Neural crest cell (in vitro differentiated cells): ENCODE measurements around the gene PRPF40B. TPM values are rescaled to one million over a fixed set of nuclear protein-coding genes. Genes with fewer than 3 reads are reported as not detected.
A peak's percentile ranks its signal among the peaks of the same experiment; 100 is the strongest.

Source experiments
- DNase-seq: peaks from one replicate; pipeline ENCODE4 v3.0.0; 2021; ENCODE audit warnings: low read depth, mixed read lengths, low spot score
- H3K27ac Mint-ChIP-seq: one replicate; pipeline ENCODE4 v1.8.0; 2021; ENCODE audit warnings: mild to moderate bottlenecking, mixed read lengths; ENCODE audit not compliant: unreplicated experiment
- H3K27me3 Mint-ChIP-seq: 2 replicates; pipeline ENCODE4 v1.8.0; 2021; ENCODE audit warnings: low read depth, mild to moderate bottlenecking, mixed read lengths
- H3K36me3 Mint-ChIP-seq: 2 replicates; pipeline ENCODE4 v1.8.0; 2021; ENCODE audit warnings: low read depth, mild to moderate bottlenecking, mixed read lengths
- H3K4me1 Mint-ChIP-seq: 2 replicates; pipeline ENCODE4 v1.8.0; 2021; ENCODE audit warnings: mixed read lengths
- H3K4me3 Mint-ChIP-seq: one replicate; pipeline ENCODE4 v1.8.0; 2021; ENCODE audit warnings: mild to moderate bottlenecking, mixed read lengths
- H3K9me3 Mint-ChIP-seq: 2 replicates; pipeline ENCODE4 v1.8.0; 2021; ENCODE audit warnings: mixed read lengths
- long read RNA-seq: library from polyadenylated mRNA; unstranded; transcript quantifications from one replicate; pipeline ENCODE4 v2.0.0, GENCODE V29; 2020
- total RNA-seq: library from RNA; stranded (reverse); gene quantifications from 2 replicates; pipeline ENCODE4 v1.2.1, GENCODE V29; 2021
- TF ChIP-seq, protein P1 (sequence below): fragments of 200-600 bp; sonication (generic); conservative IDR thresholded peaks from 2 replicates; pipeline ENCODE4 v1.5.0; 2021; ENCODE audit warnings: antibody characterized with exemption, mild to moderate bottlenecking

PRPF40B gene
- total RNA-seq, result 24.4 and 27.0 TPM in 2 replicates
- long read RNA-seq, partial matches to known transcripts, result 1 of 126 reads
- long read RNA-seq, other reads (novel, unspliced or antisense), result 125 of 126 reads

DNA sequence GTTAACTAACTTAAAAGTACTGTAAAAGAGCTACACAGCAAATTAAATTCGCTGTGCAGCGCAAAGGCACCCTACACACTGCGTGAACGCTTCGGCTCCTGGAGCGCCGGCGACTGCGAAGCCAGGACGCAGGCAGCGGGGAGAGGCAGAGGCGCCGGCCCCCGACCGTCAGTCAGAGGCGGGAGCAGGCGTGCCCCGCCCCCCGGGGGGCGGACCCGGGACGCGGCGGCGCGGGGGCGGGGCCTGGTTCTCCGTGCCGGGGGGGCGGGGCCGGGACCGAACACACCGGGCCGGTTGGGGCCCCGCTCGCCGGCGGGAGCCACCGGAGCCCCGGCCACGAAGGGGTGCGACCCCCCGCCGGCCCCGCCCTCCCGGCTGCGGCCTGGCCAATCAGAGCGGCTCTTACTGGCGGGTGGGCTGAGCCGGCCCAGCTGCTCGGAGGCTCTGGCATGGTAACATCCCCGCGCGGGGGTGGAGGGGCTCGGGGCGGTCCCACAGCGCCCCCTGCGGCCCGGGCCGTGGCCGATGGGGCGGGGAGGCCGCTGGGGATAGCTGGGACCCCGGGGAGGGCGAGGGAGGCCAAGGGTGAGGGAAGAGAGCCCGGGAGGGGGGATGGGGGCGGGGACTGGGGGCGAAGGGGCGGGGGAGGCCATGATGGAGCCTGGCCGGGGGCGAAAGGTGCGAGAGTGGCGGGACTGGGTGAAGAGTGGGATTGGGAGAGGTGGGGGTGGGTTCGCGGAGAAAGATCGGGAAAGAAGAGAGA lies at the start of gene PRPF40B:
TSS of gene PRPF40B (plus strand) at position 420 of the 763 bp plus-strand sequence. CDS start at position 450, 30 bp downstream.
- DNase-seq, result peak; percentile 82
- peak within 1 kb of the TSS; percentile 91 for H3K4me3 Mint-ChIP-seq
- H3K4me1 Mint-ChIP-seq, result peaks cover 20% of the 10 kb centered on the region
- H3K27ac Mint-ChIP-seq, result peak within 1 kb of the TSS; percentile 21
- H3K27me3 Mint-ChIP-seq, result peaks cover 11% of the 10 kb centered on the region
- H3K36me3 Mint-ChIP-seq, result no peaks in the 10 kb centered on the region
- no peaks in the 10 kb centered on the region for H3K9me3 Mint-ChIP-seq
- TF ChIP-seq, protein P1, sequence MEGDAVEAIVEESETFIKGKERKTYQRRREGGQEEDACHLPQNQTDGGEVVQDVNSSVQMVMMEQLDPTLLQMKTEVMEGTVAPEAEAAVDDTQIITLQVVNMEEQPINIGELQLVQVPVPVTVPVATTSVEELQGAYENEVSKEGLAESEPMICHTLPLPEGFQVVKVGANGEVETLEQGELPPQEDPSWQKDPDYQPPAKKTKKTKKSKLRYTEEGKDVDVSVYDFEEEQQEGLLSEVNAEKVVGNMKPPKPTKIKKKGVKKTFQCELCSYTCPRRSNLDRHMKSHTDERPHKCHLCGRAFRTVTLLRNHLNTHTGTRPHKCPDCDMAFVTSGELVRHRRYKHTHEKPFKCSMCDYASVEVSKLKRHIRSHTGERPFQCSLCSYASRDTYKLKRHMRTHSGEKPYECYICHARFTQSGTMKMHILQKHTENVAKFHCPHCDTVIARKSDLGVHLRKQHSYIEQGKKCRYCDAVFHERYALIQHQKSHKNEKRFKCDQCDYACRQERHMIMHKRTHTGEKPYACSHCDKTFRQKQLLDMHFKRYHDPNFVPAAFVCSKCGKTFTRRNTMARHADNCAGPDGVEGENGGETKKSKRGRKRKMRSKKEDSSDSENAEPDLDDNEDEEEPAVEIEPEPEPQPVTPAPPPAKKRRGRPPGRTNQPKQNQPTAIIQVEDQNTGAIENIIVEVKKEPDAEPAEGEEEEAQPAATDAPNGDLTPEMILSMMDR, result peak; percentile 67

DNA sequence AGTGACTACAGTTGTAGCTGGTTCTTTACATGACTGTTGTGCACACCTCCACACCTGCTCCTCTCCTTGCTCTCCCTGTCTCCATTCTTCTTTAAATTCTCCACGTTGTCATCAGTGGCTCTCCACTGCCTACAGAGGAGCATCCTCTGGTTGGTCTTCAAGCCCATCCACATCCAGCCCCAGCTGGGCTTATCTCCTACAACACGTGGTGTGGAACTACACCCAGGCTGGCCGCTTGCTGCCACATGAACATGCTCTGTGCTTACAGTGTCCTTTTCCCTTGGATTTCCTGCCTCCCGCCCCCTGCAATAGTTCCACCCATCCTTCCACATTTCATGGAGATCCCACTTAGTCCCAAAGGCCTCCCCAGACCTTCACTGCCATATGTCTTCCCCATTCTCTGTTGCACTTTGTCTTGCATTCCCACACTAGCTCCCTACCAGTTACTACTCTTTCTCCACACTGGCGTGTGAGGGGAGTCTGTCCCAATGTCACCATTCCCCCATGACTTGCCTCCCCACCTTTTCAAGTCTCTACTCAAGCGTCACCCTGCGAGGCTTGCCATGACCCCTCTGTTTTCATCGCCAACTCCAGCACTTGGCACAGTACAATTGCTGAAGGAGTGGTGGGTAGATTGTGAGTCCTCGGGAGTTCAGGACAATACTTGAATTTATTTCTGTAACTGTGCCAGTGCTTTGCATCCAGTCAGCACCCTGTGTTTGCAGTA lies 45.6 kb upstream of the PRPF40B start:
- Mint-ChIP-seq H3K27me3 (no peaks in the 10 kb centered on the region), H3K4me3 (no peak overlapping the region)
- TF ChIP-seq, protein P1, result no peak

DNA sequence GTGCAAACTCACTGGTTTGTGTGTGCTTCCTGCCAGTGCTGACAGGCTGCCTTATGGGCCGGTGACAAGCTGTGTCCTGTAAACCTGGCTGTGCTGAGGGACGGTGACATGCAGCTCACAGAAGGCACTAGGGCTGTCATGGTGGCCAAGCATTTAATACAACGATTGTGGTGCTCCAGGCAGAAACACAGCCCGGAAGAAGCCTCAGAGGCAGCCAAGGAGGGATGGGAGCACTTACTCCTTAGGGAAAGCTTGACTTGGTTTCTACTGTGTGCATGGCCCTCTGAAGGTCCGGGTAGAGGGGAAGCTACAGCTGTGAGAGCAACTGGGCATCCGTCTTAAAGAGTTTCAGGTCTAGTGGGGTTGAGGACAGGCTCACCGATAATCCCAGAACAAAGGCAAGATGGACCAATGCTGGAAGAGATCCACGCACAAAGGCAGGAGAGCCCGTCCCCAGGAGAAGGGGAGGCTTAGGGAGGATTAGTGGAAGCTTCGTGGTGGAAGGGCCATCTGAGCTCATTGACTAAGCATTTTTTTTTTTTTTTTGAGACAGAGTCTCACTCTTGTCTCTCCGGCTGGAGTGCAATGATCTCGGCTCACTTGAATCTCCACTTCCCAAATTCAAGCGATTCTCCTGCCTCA lies 44.8 kb upstream of the PRPF40B start:
- no peak for DNase-seq
- Mint-ChIP-seq H3K4me3 (no peak overlapping the region), H3K4me1 (peaks cover 22% of the 10 kb centered on the region), H3K36me3 (no peaks in the 10 kb centered on the region), H3K27me3 (no peaks in the 10 kb centered on the region), H3K27ac (no peak overlapping the region), H3K9me3 (no peaks in the 10 kb centered on the region)
- TF ChIP-seq, protein P1, result no peak

More for the DNA sequence above, 45.6 kb upstream of the PRPF40B start:
- no peak for DNase-seq
- H3K4me1 Mint-ChIP-seq, result peaks cover 22% of the 10 kb centered on the region
- no peaks in the 10 kb centered on the region for H3K36me3 Mint-ChIP-seq
- no peaks in the 10 kb centered on the region for H3K9me3 Mint-ChIP-seq
- no peak overlapping the region for H3K27ac Mint-ChIP-seq

DNA sequence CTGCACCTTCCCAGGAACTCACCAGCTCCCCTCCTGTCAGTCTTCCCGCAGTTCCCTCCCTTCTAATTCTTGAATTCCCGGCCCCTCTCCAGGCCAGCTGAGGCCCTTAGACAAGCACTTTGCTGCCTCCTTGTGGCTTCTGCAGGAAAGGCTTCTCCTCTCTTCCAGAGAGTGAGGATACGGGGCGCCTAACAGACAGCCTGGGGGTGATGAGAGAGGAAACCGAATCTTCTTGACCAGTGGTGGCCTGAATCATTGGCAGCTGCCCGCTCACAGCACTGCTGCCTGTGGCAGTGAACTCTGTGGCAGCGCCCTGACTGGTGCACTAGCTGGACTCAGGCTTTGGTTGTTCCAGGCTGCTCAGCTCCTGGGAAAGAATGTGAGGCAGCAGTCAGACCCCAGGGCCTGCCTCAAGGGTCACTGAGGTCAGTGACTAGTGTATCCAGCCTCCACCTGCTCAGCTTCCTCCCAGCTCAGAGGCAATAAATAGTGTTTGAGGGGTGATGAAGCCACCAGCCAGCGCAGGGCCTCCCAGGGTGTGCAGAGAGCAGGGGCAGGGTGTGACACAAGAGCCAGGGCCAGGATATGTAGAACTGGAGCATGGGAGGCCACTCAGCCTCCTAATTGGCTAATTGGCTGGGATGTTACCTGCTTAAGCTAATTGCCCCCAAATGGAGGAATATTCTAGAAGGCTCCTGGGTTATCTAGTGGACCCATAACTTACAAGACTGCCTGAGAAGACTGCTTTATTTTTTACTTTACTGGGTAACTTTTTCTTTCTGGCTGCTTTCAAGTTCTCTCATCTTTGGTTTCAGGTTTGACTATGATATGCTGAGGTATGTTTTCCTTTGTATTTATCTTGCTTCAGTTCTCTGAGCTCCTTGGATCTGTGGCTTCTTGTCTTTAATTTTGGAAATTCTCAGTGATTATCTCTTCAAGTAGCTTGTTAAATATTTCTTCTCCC lies 42.5 kb upstream of the PRPF40B start:
- H3K9me3 Mint-ChIP-seq, result no peaks in the 10 kb centered on the region
- H3K27me3 Mint-ChIP-seq, result no peaks in the 10 kb centered on the region
- no peaks in the 10 kb centered on the region for H3K36me3 Mint-ChIP-seq
- H3K4me1 Mint-ChIP-seq, result peaks cover 27% of the 10 kb centered on the region
- DNase-seq, result peak; percentile 86
- H3K27ac Mint-ChIP-seq, result no peak overlapping the region
- TF ChIP-seq, protein P1, result peak; percentile 88
- no peak overlapping the region for H3K4me3 Mint-ChIP-seq
